Retinal pigment epithelial cell (primary cell): Measurements from ENCODE around the gene M1AP.

Experiments
- DNase-seq: peaks from one replicate; pipeline ENCODE4 v3.0.0-alpha.2; 2010; ENCODE audit warnings: low read depth
- H3K4me3 ChIP-seq: 2 replicates; pipeline ENCODE4 v1.5.1; 2011; ENCODE audit warnings: mild to moderate bottlenecking, low read length, control low read depth, moderate library complexity
- CTCF ChIP-seq: conservative IDR thresholded peaks from 2 replicates; pipeline ENCODE4 v1.5.1; 2011; ENCODE audit warnings: low read depth, low read length, control low read depth, inconsistent platforms

The M1AP gene

GRCh38 chr2:74548900-74549826 is 99.0 kb downstream of the M1AP start:
- TF ChIP-seq CTCF = no peak
- DNase-seq = no peak
- peak overlapping the region; percentile 67 for H3K4me3 ChIP-seq

DNA sequence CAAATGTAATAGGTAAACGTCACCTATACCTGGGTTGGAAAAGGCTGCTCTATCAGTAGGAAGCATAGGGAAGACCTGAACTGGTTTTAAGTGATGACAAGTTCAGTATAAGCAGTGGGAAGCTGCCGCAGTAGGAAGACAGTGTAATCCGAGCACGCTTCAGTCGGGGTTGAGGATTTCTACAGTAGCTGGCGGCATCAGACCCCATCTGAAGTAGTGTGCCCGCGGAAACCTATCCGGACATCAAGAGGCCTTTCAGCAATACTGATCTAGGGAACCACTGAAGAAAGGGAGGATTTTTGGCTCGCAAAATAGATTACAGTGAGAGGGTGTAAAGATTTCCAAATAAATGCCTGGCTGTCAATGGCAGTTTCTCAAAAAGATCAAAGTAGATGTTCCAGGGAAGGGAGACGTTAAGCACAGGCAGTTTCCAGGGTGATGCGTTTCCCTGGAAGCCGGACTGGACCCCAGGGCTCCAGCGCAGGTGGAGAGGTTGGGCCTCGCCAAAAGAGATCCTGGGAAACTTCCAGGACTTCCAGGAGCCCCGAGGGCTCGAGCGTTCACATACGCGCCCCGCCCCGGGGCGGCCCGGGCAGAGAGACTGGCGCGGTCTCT is 99.7 kb downstream of the M1AP start:
- TF ChIP-seq CTCF = no peak
- DNase-seq = no peak
- H3K4me3 ChIP-seq = peak overlapping the region; percentile 67

GRCh38 chr2:74546004-74546403 is 102.1 kb downstream of the M1AP start:
- no peak for TF ChIP-seq CTCF
- H3K4me3 ChIP-seq = no peak overlapping the region
- no peak for DNase-seq

GRCh38 chr2:74544634-74545033 is 103.5 kb downstream of the M1AP start:
- no peak overlapping the region for H3K4me3 ChIP-seq
- peak; percentile 16 for TF ChIP-seq CTCF
- no peak for DNase-seq

GRCh38 chr2:74542978-74543377 is 105.2 kb downstream of the M1AP start:
- no peak overlapping the region for H3K4me3 ChIP-seq
- no peak for TF ChIP-seq CTCF
- DNase-seq = no peak

DNA sequence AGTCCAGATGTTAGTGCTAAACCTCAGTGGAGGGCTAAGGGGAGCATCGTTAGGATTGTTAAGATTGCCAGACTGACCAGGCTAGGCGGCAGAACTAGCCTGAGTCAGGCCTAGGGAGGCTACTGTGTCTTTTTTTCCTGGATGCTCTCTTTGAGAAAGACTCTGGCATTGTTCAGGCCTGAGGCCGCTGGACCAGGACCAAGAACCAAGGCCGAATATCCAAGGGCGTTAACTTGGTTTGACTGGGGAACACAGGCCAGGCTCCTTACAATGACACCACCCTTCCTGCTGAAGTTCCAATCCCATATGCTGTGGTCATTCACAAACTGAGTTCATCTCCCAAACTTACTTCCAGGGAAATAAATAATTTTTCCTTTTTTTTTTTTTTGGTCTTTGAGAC is 107.8 kb downstream of the M1AP start:
- no peak for DNase-seq

More for the DNA sequence above, 107.8 kb downstream of the M1AP start:
- no peak overlapping the region for H3K4me3 ChIP-seq
- no peak for TF ChIP-seq CTCF
